HG03025 (cell line): ENCODE measurements around the gene SLC4A1.
"Not testable (repeated sequence)": the region's sequence is repeated elsewhere in the genome, so short reads cannot be mapped to it uniquely, and the experiment has no call there.

Experiments
- ATAC-seq: cut with Tn5 transposase; IDR thresholded peaks from one replicate; pipeline ENCODE4 v1.9.1; 2021; ENCODE audit warnings: mild to moderate bottlenecking, moderate library complexity; ENCODE audit not compliant: unreplicated experiment, low FRiP score

The SLC4A1 gene

GRCh38 chr17:44257815-44258760 lies 9.8 kb downstream of the SLC4A1 start:
- ATAC-seq = no peak

GRCh38 chr17:44256671-44257070 lies 11.3 kb downstream of the SLC4A1 start:
- no peak for ATAC-seq

GRCh38 chr17:44255915-44256314 lies 12.0 kb downstream of the SLC4A1 start:
- no peak for ATAC-seq

- ATAC-seq = no peak
Measured at GRCh38 chr17:44254361-44255095, 13.4 kb downstream of the SLC4A1 start.

GRCh38 chr17:44253006-44253405 lies 14.9 kb downstream of the SLC4A1 start:
- no peak for ATAC-seq

- ATAC-seq = no peak
Measured at GRCh38 chr17:44251062-44251461, 16.9 kb downstream of the SLC4A1 start.

GRCh38 chr17:44249501-44250246 lies 18.3 kb downstream of the SLC4A1 start:
- ATAC-seq = no peak

GRCh38 chr17:44247876-44248736 lies 19.8 kb downstream of the SLC4A1 start:
- ATAC-seq = no peak

- ATAC-seq = no peak
Measured at GRCh38 chr17:44247440-44247841, 20.5 kb downstream of the SLC4A1 start.

- no peak for ATAC-seq
Measured at GRCh38 chr17:44241106-44241624, 26.8 kb downstream of the SLC4A1 start.

- not testable (repeated sequence) for ATAC-seq
Measured at GRCh38 chr17:44237886-44238285, 30.0 kb downstream of the SLC4A1 start.

GRCh38 chr17:44236444-44236991 lies 31.4 kb downstream of the SLC4A1 start:
- no peak for ATAC-seq

- ATAC-seq = no peak
Measured at GRCh38 chr17:44235583-44235936, 32.4 kb downstream of the SLC4A1 start.

GRCh38 chr17:44233582-44233981 lies 34.4 kb downstream of the SLC4A1 start:
- ATAC-seq = no peak

- no peak for ATAC-seq
Measured at GRCh38 chr17:44232061-44232460, 35.9 kb downstream of the SLC4A1 start.

GRCh38 chr17:44230140-44230539 lies 37.8 kb downstream of the SLC4A1 start:
- no peak for ATAC-seq

- ATAC-seq = no peak
Measured at GRCh38 chr17:44229090-44229489, 38.8 kb downstream of the SLC4A1 start.

- no peak for ATAC-seq
Measured at GRCh38 chr17:44223541-44224071, 44.3 kb downstream of the SLC4A1 start.
